Osteocyte (in vitro differentiated cells): ENCODE data around the gene NACC2. TPM values are rescaled to one million over a fixed set of nuclear protein-coding genes. Genes with fewer than 3 reads are reported as not detected.

Experiments used
- DNase-seq: peaks from one replicate; pipeline ENCODE4 v3.0.0; 2021; ENCODE audit warnings: mixed read lengths; ENCODE audit not compliant: unreplicated experiment; ENCODE audit errors: extremely low spot score
- H3K27ac Mint-ChIP-seq: one replicate; pipeline ENCODE4 v1.8.0; 2021; ENCODE audit warnings: mild to moderate bottlenecking, mixed read lengths; ENCODE audit not compliant: unreplicated experiment
- H3K27me3 Mint-ChIP-seq: one replicate; pipeline ENCODE4 v1.8.0; 2021; ENCODE audit warnings: mixed read lengths; ENCODE audit not compliant: unreplicated experiment
- H3K36me3 Mint-ChIP-seq: one replicate; pipeline ENCODE4 v1.8.0; 2021; ENCODE audit warnings: mixed read lengths; ENCODE audit not compliant: unreplicated experiment
- H3K4me1 Mint-ChIP-seq: one replicate; pipeline ENCODE4 v1.8.0; 2021; ENCODE audit warnings: mixed read lengths; ENCODE audit not compliant: unreplicated experiment
- H3K4me3 Mint-ChIP-seq: one replicate; pipeline ENCODE4 v1.8.0; 2021; ENCODE audit warnings: mild to moderate bottlenecking, moderate library complexity, mixed read lengths; ENCODE audit not compliant: unreplicated experiment
- H3K9me3 Mint-ChIP-seq: one replicate; pipeline ENCODE4 v1.8.0; 2021; ENCODE audit warnings: mixed read lengths; ENCODE audit not compliant: unreplicated experiment
- total RNA-seq: library from RNA; stranded (reverse); gene quantifications from 2 replicates; pipeline ENCODE4 v1.2.1, GENCODE V29; 2021
- TF ChIP-seq, protein P1 (sequence below): fragments of 200-600 bp; sonication (generic); IDR thresholded peaks from 2 replicates; pipeline ENCODE4 v1.5.0; 2021; ENCODE audit warnings: antibody characterized with exemption, mild to moderate bottlenecking, moderate library complexity

NACC2 gene
- total RNA-seq, 1 donor from 2014 or later, result 40.1 TPM

- Mint-ChIP-seq H3K27ac (peak overlapping the region; percentile 29), H3K27me3 (no peaks in the 10 kb centered on the region), H3K36me3 (peaks cover 19% of the 10 kb centered on the region), H3K4me3 (no peak overlapping the region), H3K9me3 (no peaks in the 10 kb centered on the region), H3K4me1 (peaks cover 27% of the 10 kb centered on the region)
- TF ChIP-seq, protein P1, sequence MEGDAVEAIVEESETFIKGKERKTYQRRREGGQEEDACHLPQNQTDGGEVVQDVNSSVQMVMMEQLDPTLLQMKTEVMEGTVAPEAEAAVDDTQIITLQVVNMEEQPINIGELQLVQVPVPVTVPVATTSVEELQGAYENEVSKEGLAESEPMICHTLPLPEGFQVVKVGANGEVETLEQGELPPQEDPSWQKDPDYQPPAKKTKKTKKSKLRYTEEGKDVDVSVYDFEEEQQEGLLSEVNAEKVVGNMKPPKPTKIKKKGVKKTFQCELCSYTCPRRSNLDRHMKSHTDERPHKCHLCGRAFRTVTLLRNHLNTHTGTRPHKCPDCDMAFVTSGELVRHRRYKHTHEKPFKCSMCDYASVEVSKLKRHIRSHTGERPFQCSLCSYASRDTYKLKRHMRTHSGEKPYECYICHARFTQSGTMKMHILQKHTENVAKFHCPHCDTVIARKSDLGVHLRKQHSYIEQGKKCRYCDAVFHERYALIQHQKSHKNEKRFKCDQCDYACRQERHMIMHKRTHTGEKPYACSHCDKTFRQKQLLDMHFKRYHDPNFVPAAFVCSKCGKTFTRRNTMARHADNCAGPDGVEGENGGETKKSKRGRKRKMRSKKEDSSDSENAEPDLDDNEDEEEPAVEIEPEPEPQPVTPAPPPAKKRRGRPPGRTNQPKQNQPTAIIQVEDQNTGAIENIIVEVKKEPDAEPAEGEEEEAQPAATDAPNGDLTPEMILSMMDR, result no peak
- no peak for DNase-seq
These were observed 68.7 kb downstream of the NACC2 start for GRCh38 chr9:136026266-136026942.

GRCh38 chr9:136025481-136025880 lies 69.6 kb downstream of the NACC2 start:
- H3K36me3 Mint-ChIP-seq, result peaks cover 15% of the 10 kb centered on the region
- TF ChIP-seq, protein P1, result no peak
- H3K27me3 Mint-ChIP-seq, result no peaks in the 10 kb centered on the region
- H3K27ac Mint-ChIP-seq, result peak overlapping the region; percentile 63
- no peak overlapping the region for H3K4me3 Mint-ChIP-seq
- H3K9me3 Mint-ChIP-seq, result no peaks in the 10 kb centered on the region
- H3K4me1 Mint-ChIP-seq, result peaks cover 23% of the 10 kb centered on the region
- DNase-seq, result no peak

DNA sequence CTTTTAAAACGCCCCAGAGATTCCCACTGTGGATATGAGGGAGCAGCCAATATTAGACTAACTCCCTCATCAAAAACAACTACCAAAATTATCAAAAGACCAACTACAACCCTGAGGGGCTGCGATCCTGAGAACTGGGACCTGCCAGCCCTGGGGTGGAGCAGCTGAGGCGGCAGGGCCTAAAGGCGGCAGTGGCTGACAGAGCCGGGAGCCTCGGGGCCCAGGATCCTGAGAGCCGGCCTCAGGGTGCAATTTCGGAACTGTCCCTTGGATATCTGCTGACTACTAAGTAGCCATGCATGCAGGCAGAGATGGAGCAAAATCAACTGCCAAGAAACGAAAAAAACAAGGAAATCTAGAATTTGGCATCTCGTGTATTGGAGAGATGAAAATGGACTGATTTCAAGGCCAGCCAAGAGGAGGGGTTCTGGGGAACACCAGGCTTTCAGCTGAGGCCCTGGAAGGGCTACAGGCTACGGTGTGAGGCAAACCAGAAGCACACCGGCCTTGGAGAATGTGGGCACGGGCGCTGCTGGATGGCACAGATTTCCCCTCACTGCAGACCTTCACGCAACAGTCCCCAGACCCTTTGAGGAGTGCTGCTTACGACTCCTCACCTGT lies 70.3 kb downstream of the NACC2 start:
- no peak for DNase-seq
- peaks cover 15% of the 10 kb centered on the region for H3K36me3 Mint-ChIP-seq
- peaks cover 25% of the 10 kb centered on the region for H3K4me1 Mint-ChIP-seq
- no peaks in the 10 kb centered on the region for H3K9me3 Mint-ChIP-seq
- H3K27ac Mint-ChIP-seq, result peak overlapping the region; percentile 63
- TF ChIP-seq, protein P1, result no peak
- no peaks in the 10 kb centered on the region for H3K27me3 Mint-ChIP-seq
- H3K4me3 Mint-ChIP-seq, result no peak overlapping the region

GRCh38 chr9:136024286-136024685 lies 70.8 kb downstream of the NACC2 start:
- no peaks in the 10 kb centered on the region for H3K9me3 Mint-ChIP-seq
- H3K4me3 Mint-ChIP-seq, result no peak overlapping the region
- TF ChIP-seq, protein P1, result no peak
- no peaks in the 10 kb centered on the region for H3K27me3 Mint-ChIP-seq
- DNase-seq, result no peak
- H3K4me1 Mint-ChIP-seq, result peaks cover 25% of the 10 kb centered on the region
- peaks cover 15% of the 10 kb centered on the region for H3K36me3 Mint-ChIP-seq
- H3K27ac Mint-ChIP-seq, result peak overlapping the region; percentile 57

- TF ChIP-seq, protein P1, result no peak
- Mint-ChIP-seq H3K27me3 (no peaks in the 10 kb centered on the region), H3K4me3 (no peak overlapping the region), H3K27ac (peak overlapping the region; percentile 57), H3K36me3 (peaks cover 15% of the 10 kb centered on the region), H3K4me1 (peaks cover 25% of the 10 kb centered on the region), H3K9me3 (no peaks in the 10 kb centered on the region)
- no peak for DNase-seq
These were observed 71.5 kb downstream of the NACC2 start for GRCh38 chr9:136023410-136024225.
